ENCODE measurements around the gene PTGR2. TPM values are rescaled to one million over a fixed set of nuclear protein-coding genes. Genes with fewer than 3 reads are reported as not detected.

The PTGR2 gene
- total RNA-seq, result 1.1 TPM
- 1 to 10 TPM in 3 of 4 donors, under 1 TPM in 1; 0.98 to 2.8 (median 1.3) TPM for polyA plus RNA-seq

- H3K4me3 Mint-ChIP-seq, result peak within 1 kb of the TSS; percentile 93 to 97 (median 96)
- peaks cover 0 to 1% (median 0%) of the 10 kb centered on the region in 7 donors for H3K9me3 Mint-ChIP-seq
- peak within 1 kb of the TSS; percentile 95 for H3K4me3 ChIP-seq (ENCODE audit: low read depth, low read length)
- ATAC-seq (ENCODE audit: low read depth in 2 of 2) (peak; percentile 91), DNase-seq (peak; percentile 90 to 92 (median 90))
- no peaks in the 10 kb centered on the region for H3K36me3 ChIP-seq (ENCODE audit: control insufficient read depth, insufficient read depth, low read length)
- peak within 1 kb of the TSS; percentile 97 to 99 (median 98) for H3K27ac Mint-ChIP-seq
- no peaks in the 10 kb centered on the region for H3K36me3 Mint-ChIP-seq
- no peaks in the 10 kb centered on the region for H3K27me3 ChIP-seq (ENCODE audit: control insufficient read depth, insufficient read depth, low read length)
- H3K4me1 Mint-ChIP-seq, result peaks cover 5 to 25% (median 10%) of the 10 kb centered on the region in 4 donors
- no peaks in the 10 kb centered on the region for H3K9me3 ChIP-seq (ENCODE audit: control insufficient read depth in 2 of 2, low read length in 2 of 2)
- H3K27ac ChIP-seq (ENCODE audit: insufficient read depth, low read length, poor library complexity, severe bottlenecking), result peak within 1 kb of the TSS; percentile 75
- peaks cover 5% of the 10 kb centered on the region for H3K4me1 ChIP-seq (ENCODE audit: control insufficient read depth, insufficient read depth, low read length, poor library complexity, severe bottlenecking)
- H3K27me3 Mint-ChIP-seq, result peaks cover 14% of the 10 kb centered on the region
These were observed at the start of gene PTGR2 for GRCh38 chr14:73851567-73852382. Gene PTGR2 (plus strand): TSS chr14:73851831. CDS start chr14:73858863, 7,032 bp downstream.

GRCh38 chr14:73802431-73803188 is 49.0 kb upstream of the PTGR2 start:
- no peak overlapping the region for H3K27ac Mint-ChIP-seq
- H3K36me3 Mint-ChIP-seq, result peaks cover 11% of the 10 kb centered on the region
- H3K4me1 Mint-ChIP-seq, result peaks cover 0 to under 1% (median 0%) of the 10 kb centered on the region in 4 donors
- no peak for ATAC-seq (ENCODE audit: low read depth in 2 of 2)
- Histone ChIP-seq H3K4me3 (ENCODE audit: low read depth, low read length) (no peak overlapping the region), H3K27ac (ENCODE audit: insufficient read depth, low read length, poor library complexity, severe bottlenecking) (no peak overlapping the region), H3K36me3 (ENCODE audit: control insufficient read depth, insufficient read depth, low read length) (no peaks in the 10 kb centered on the region), H3K4me1 (ENCODE audit: control insufficient read depth, insufficient read depth, low read length, poor library complexity, severe bottlenecking) (no peaks in the 10 kb centered on the region), H3K9me3 (ENCODE audit: control insufficient read depth in 2 of 2, low read length in 2 of 2) (no peaks in the 10 kb centered on the region), H3K27me3 (ENCODE audit: control insufficient read depth, insufficient read depth, low read length) (no peaks in the 10 kb centered on the region)
- no peaks in the 10 kb centered on the region for H3K9me3 Mint-ChIP-seq
- no peaks in the 10 kb centered on the region for H3K27me3 Mint-ChIP-seq
- no peak overlapping the region for H3K4me3 Mint-ChIP-seq
- no peak for DNase-seq

DNA sequence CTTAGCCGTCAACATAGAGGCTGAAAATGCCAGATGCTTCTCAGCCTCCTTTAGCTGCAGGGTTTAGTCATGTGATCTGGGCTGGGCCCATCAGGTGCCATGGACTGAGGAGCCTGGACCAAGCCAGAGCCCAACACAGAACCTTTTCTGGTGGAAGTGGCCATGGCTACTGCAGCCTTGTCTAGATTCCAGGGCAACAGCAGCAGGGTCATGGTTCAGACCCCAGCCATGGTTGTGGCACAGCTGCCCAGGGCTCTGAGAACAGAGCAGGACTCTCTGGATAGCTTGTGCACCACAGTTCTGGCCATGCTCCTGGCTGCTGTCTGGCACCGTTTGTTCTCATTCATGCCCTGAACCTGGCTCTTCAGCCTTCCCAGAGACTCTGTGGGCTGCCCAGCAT is 47.0 kb upstream of the PTGR2 start:
- Histone ChIP-seq H3K9me3 (ENCODE audit: control insufficient read depth in 2 of 2, low read length in 2 of 2) (no peaks in the 10 kb centered on the region), H3K4me1 (ENCODE audit: control insufficient read depth, insufficient read depth, low read length, poor library complexity, severe bottlenecking) (no peaks in the 10 kb centered on the region), H3K27me3 (ENCODE audit: control insufficient read depth, insufficient read depth, low read length) (no peaks in the 10 kb centered on the region), H3K4me3 (ENCODE audit: low read depth, low read length) (no peak overlapping the region), H3K36me3 (ENCODE audit: control insufficient read depth, insufficient read depth, low read length) (no peaks in the 10 kb centered on the region), H3K27ac (ENCODE audit: insufficient read depth, low read length, poor library complexity, severe bottlenecking) (no peak overlapping the region)
- no peaks in the 10 kb centered on the region for H3K4me1 Mint-ChIP-seq
- H3K27me3 Mint-ChIP-seq, result no peaks in the 10 kb centered on the region
- H3K27ac Mint-ChIP-seq, result no peak overlapping the region
- ATAC-seq (ENCODE audit: low read depth in 2 of 2), result no peak
- no peak overlapping the region for H3K4me3 Mint-ChIP-seq
- peaks cover 11% of the 10 kb centered on the region for H3K36me3 Mint-ChIP-seq
- no peak for DNase-seq
- H3K9me3 Mint-ChIP-seq, result no peaks in the 10 kb centered on the region

DNA sequence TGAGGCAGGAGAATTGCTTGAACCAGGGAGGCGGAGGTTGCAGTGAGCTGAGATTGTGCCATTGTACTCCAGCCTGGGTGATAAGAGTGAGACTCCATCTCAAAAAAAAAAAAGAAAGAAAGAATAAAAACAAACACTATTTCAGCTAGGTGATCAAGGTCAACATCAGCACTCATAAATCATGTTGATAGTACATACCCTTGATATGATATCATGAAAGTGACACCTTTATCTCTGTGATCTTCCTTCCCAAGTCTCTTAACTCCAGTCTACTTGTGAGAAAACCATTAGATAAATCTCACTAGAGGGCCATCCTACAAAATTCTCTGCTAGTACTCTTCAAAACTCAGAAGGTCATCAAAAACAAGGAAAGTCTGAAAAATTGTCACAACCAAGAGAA is 44.2 kb upstream of the PTGR2 start:
- H3K9me3 Mint-ChIP-seq, result no peaks in the 10 kb centered on the region
- no peak overlapping the region for H3K4me3 Mint-ChIP-seq

GRCh38 chr14:73809391-73809790 is 42.2 kb upstream of the PTGR2 start:
- H3K4me3 ChIP-seq (ENCODE audit: low read depth, low read length), result no peak overlapping the region
- no peaks in the 10 kb centered on the region for H3K27me3 Mint-ChIP-seq
- peaks cover 0 to 2% (median 0%) of the 10 kb centered on the region in 7 donors for H3K9me3 Mint-ChIP-seq
- H3K9me3 ChIP-seq (ENCODE audit: control insufficient read depth in 2 of 2, low read length in 2 of 2), result no peaks in the 10 kb centered on the region
- H3K27ac ChIP-seq (ENCODE audit: insufficient read depth, low read length, poor library complexity, severe bottlenecking), result no peak overlapping the region
- H3K36me3 ChIP-seq (ENCODE audit: control insufficient read depth, insufficient read depth, low read length), result no peaks in the 10 kb centered on the region
- no peak for DNase-seq
- no peaks in the 10 kb centered on the region for H3K36me3 Mint-ChIP-seq
- H3K27ac Mint-ChIP-seq, result no peak overlapping the region
- H3K27me3 ChIP-seq (ENCODE audit: control insufficient read depth, insufficient read depth, low read length), result no peaks in the 10 kb centered on the region
- no peaks in the 10 kb centered on the region for H3K4me1 ChIP-seq (ENCODE audit: control insufficient read depth, insufficient read depth, low read length, poor library complexity, severe bottlenecking)
- H3K4me1 Mint-ChIP-seq, result peaks cover 0 to 3% (median under 1%) of the 10 kb centered on the region in 4 donors
- ATAC-seq (ENCODE audit: low read depth in 2 of 2), result no peak
- no peak overlapping the region for H3K4me3 Mint-ChIP-seq

More for the DNA sequence above, 44.2 kb upstream of the PTGR2 start:
- DNase-seq, result no peak
- Mint-ChIP-seq H3K27ac (no peak overlapping the region), H3K36me3 (peaks cover 2% of the 10 kb centered on the region), H3K27me3 (no peaks in the 10 kb centered on the region), H3K4me1 (peaks cover 0 to 3% (median 0%) of the 10 kb centered on the region in 4 donors)
- H3K27ac ChIP-seq (ENCODE audit: insufficient read depth, low read length, poor library complexity, severe bottlenecking), result no peak overlapping the region
- ATAC-seq (ENCODE audit: low read depth in 2 of 2), result no peak
- no peaks in the 10 kb centered on the region for H3K27me3 ChIP-seq (ENCODE audit: control insufficient read depth, insufficient read depth, low read length)
- no peaks in the 10 kb centered on the region for H3K4me1 ChIP-seq (ENCODE audit: control insufficient read depth, insufficient read depth, low read length, poor library complexity, severe bottlenecking)
- H3K4me3 ChIP-seq (ENCODE audit: low read depth, low read length), result no peak overlapping the region
- H3K36me3 ChIP-seq (ENCODE audit: control insufficient read depth, insufficient read depth, low read length), result no peaks in the 10 kb centered on the region
- H3K9me3 ChIP-seq (ENCODE audit: control insufficient read depth in 2 of 2, low read length in 2 of 2), result no peaks in the 10 kb centered on the region

GRCh38 chr14:73810478-73811163 is 41.0 kb upstream of the PTGR2 start:
- Mint-ChIP-seq H3K4me1 (peaks cover 0 to 3% (median under 1%) of the 10 kb centered on the region in 4 donors), H3K4me3 (no peak overlapping the region)

GRCh38 chr14:73811164-73811503 is 40.5 kb upstream of the PTGR2 start:
- H3K36me3 Mint-ChIP-seq, result no peaks in the 10 kb centered on the region
- H3K4me1 ChIP-seq (ENCODE audit: control insufficient read depth, insufficient read depth, low read length, poor library complexity, severe bottlenecking), result no peaks in the 10 kb centered on the region
- H3K9me3 ChIP-seq (ENCODE audit: control insufficient read depth in 2 of 2, low read length in 2 of 2), result no peaks in the 10 kb centered on the region
- no peak overlapping the region for H3K4me3 Mint-ChIP-seq
- peak overlapping the region in 1 of 3 donors; percentile 33 for H3K27ac Mint-ChIP-seq
- ATAC-seq (ENCODE audit: low read depth in 2 of 2) (no peak), DNase-seq (no peak)
- H3K4me1 Mint-ChIP-seq, result peaks cover 0 to 6% (median under 1%) of the 10 kb centered on the region in 4 donors
- H3K27me3 ChIP-seq (ENCODE audit: control insufficient read depth, insufficient read depth, low read length), result no peaks in the 10 kb centered on the region
- no peak overlapping the region for H3K27ac ChIP-seq (ENCODE audit: insufficient read depth, low read length, poor library complexity, severe bottlenecking)
- H3K9me3 Mint-ChIP-seq, result peaks cover 0 to 4% (median 0%) of the 10 kb centered on the region in 7 donors
- no peaks in the 10 kb centered on the region for H3K27me3 Mint-ChIP-seq
- no peak overlapping the region for H3K4me3 ChIP-seq (ENCODE audit: low read depth, low read length)
- no peaks in the 10 kb centered on the region for H3K36me3 ChIP-seq (ENCODE audit: control insufficient read depth, insufficient read depth, low read length)

More at GRCh38 chr14:73810478-73811163, 41.0 kb upstream of the PTGR2 start:
- Histone ChIP-seq H3K27me3 (ENCODE audit: control insufficient read depth, insufficient read depth, low read length) (no peaks in the 10 kb centered on the region), H3K4me1 (ENCODE audit: control insufficient read depth, insufficient read depth, low read length, poor library complexity, severe bottlenecking) (no peaks in the 10 kb centered on the region), H3K4me3 (ENCODE audit: low read depth, low read length) (no peak overlapping the region), H3K9me3 (ENCODE audit: control insufficient read depth in 2 of 2, low read length in 2 of 2) (no peaks in the 10 kb centered on the region), H3K36me3 (ENCODE audit: control insufficient read depth, insufficient read depth, low read length) (no peaks in the 10 kb centered on the region), H3K27ac (ENCODE audit: insufficient read depth, low read length, poor library complexity, severe bottlenecking) (no peak overlapping the region)
- ATAC-seq (ENCODE audit: low read depth in 2 of 2) (no peak), DNase-seq (no peak)
- Mint-ChIP-seq H3K27me3 (no peaks in the 10 kb centered on the region), H3K9me3 (peaks cover 0 to 2% (median 0%) of the 10 kb centered on the region in 7 donors), H3K36me3 (no peaks in the 10 kb centered on the region), H3K27ac (peak overlapping the region in 1 of 3 donors; percentile 33)

Measured in CD4-positive, CD25-positive, alpha-beta regulatory T cell (primary cell).